ENCODE results near the gene MALRD1. TPM values are rescaled to one million over a fixed set of nuclear protein-coding genes. Genes with fewer than 3 reads are reported as not detected.

MALRD1 gene
- total and polyA plus RNA-seq, 7 donors: 0.34 to 4.7 (median 2.1) TPM; not detected in 2

- H3K27ac ChIP-seq: no peak overlapping the region
- H3K4me1 ChIP-seq: no peaks in the 10 kb centered on the region
- intact Hi-C loops (cut with DNase I): no loop called here
- no peak for DNase-seq
- no peaks in the 10 kb centered on the region for H3K27me3 ChIP-seq
- H3K9me3 ChIP-seq: no peaks in the 10 kb centered on the region
- no peak overlapping the region for H3K4me3 ChIP-seq
- H3K36me3 ChIP-seq: no peaks in the 10 kb centered on the region
- TF ChIP-seq CTCF (IDR thresholded peaks at IDR 0.05) (no peak), EP300 (IDR thresholded peaks at IDR 0.05) (no peak), POLR2A (IDR thresholded peaks at IDR 0.05) (no peak), POLR2AphosphoS5 (IDR thresholded peaks at IDR 0.05) (no peak)
- 92 to 95% methylated on average over 4 of the region's 4 CpGs for WGBS, 2 donors
Measured at GRCh38 chr10:19144206-19144605, 95.6 kb downstream of the MALRD1 start.

GRCh38 chr10:19154375-19154774 is 105.8 kb downstream of the MALRD1 start:
- no peaks in the 10 kb centered on the region for H3K9me3 ChIP-seq
- H3K4me3 ChIP-seq: no peak overlapping the region
- H3K36me3 ChIP-seq: no peaks in the 10 kb centered on the region
- TF ChIP-seq EP300 (IDR thresholded peaks at IDR 0.05): no peak
- TF ChIP-seq POLR2AphosphoS5 (IDR thresholded peaks at IDR 0.05): no peak
- TF ChIP-seq CTCF (IDR thresholded peaks at IDR 0.05): no peak
- no peak for TF ChIP-seq POLR2A (IDR thresholded peaks at IDR 0.05)
- no peak overlapping the region for H3K27ac ChIP-seq
- H3K4me1 ChIP-seq: no peaks in the 10 kb centered on the region
- WGBS, 2 donors: 82 to 94% methylated on average over 4 of the region's 4 CpGs
- intact Hi-C loops (cut with DNase I): no loop called here
- no peaks in the 10 kb centered on the region for H3K27me3 ChIP-seq
- DNase-seq: no peak

GRCh38 chr10:19158358-19158757 is 109.8 kb downstream of the MALRD1 start:
- Histone ChIP-seq H3K27ac (no peak overlapping the region), H3K4me3 (no peak overlapping the region), H3K27me3 (no peaks in the 10 kb centered on the region), H3K9me3 (no peaks in the 10 kb centered on the region), H3K36me3 (no peaks in the 10 kb centered on the region), H3K4me1 (no peaks in the 10 kb centered on the region)
- TF ChIP-seq CTCF (IDR thresholded peaks at IDR 0.05): no peak
- TF ChIP-seq POLR2AphosphoS5 (IDR thresholded peaks at IDR 0.05): no peak
- no peak for TF ChIP-seq POLR2A (IDR thresholded peaks at IDR 0.05)
- TF ChIP-seq EP300 (IDR thresholded peaks at IDR 0.05): no peak
- WGBS, 2 donors: 12 to 55% methylated on average over 2 of the region's 2 CpGs
- no peak for DNase-seq
- intact Hi-C loops (cut with DNase I): no loop called here

GRCh38 chr10:19158870-19159269 is 110.3 kb downstream of the MALRD1 start:
- Histone ChIP-seq H3K4me3 (no peak overlapping the region), H3K9me3 (no peaks in the 10 kb centered on the region), H3K4me1 (no peaks in the 10 kb centered on the region), H3K27me3 (no peaks in the 10 kb centered on the region), H3K36me3 (no peaks in the 10 kb centered on the region), H3K27ac (no peak overlapping the region)
- TF ChIP-seq POLR2A (IDR thresholded peaks at IDR 0.05) (no peak), CTCF (IDR thresholded peaks at IDR 0.05) (no peak), POLR2AphosphoS5 (IDR thresholded peaks at IDR 0.05) (no peak), EP300 (IDR thresholded peaks at IDR 0.05) (no peak)
- 19 to 56% methylated on average over 3 of the region's 3 CpGs for WGBS, 2 donors
- no peak for DNase-seq
- intact Hi-C loops (cut with DNase I): no loop called here

GRCh38 chr10:19164461-19164860 is 115.9 kb downstream of the MALRD1 start:
- WGBS, 2 donors: 51 to 85% methylated on average over 1 of the region's 1 CpG
- TF ChIP-seq POLR2AphosphoS5 (IDR thresholded peaks at IDR 0.05): no peak
- TF ChIP-seq EP300 (IDR thresholded peaks at IDR 0.05): no peak
- TF ChIP-seq POLR2A (IDR thresholded peaks at IDR 0.05): no peak
- no peak for TF ChIP-seq CTCF (IDR thresholded peaks at IDR 0.05)

More at GRCh38 chr10:19164461-19164860, 115.9 kb downstream of the MALRD1 start:
- intact Hi-C loops (cut with DNase I): no loop called here
- no peaks in the 10 kb centered on the region for H3K36me3 ChIP-seq
- no peaks in the 10 kb centered on the region for H3K27me3 ChIP-seq
- no peaks in the 10 kb centered on the region for H3K4me1 ChIP-seq
- no peaks in the 10 kb centered on the region for H3K9me3 ChIP-seq
- H3K4me3 ChIP-seq: no peak overlapping the region
- DNase-seq: no peak
- no peak overlapping the region for H3K27ac ChIP-seq

Measured in sigmoid colon (tissue), 7 donors.